HEK293 (cell line): ENCODE results near the gene ORAI2.

Experiments used
- CTCF ChIA-PET: fragments of 350-600 bp; formaldehyde crosslinking; extraction: SDS; loops from one replicate; lab custom pipeline; 2021; ENCODE audit warnings: antibody characterized with exemption; lab: Yijun Ruan, JAX
- POLR2A ChIA-PET: fragments of 300-600 bp; formaldehyde crosslinking; extraction: SDS; loops from one replicate; lab custom pipeline; 2020; ENCODE audit warnings: antibody characterized with exemption, inconsistent platforms; lab: Yijun Ruan, JAX
- H3K27ac ChIP-seq: fragments of 200-500 bp; sonication (Bioruptor generic); 2 replicates; pipeline ENCODE4 v1.5.1; 2014; ENCODE audit warnings: low read depth, low read length, control low read depth, inconsistent platforms; ENCODE audit errors: extremely low read depth
- H3K36me3 ChIP-seq, 2 experiments: fragments of 200-500 bp in 1 of 2; sonication (Bioruptor generic) in 1 of 2; 1 replicate in 1 of 2; 2 replicates in 1 of 2; pipeline ENCODE4 v1.5.1; 2014 to 2017; ENCODE audit warnings: inconsistent platforms in 2 of 2, low read length in 2 of 2; ENCODE audit not compliant: control insufficient read depth in 2 of 2, insufficient read depth in 1 of 2
- H3K4me1 ChIP-seq: fragments of 200-500 bp; sonication (Bioruptor generic); 2 replicates; pipeline ENCODE4 v1.5.1; 2014; ENCODE audit warnings: mild to moderate bottlenecking, low read length, inconsistent platforms; ENCODE audit not compliant: control insufficient read depth, insufficient read depth
- H3K4me3 ChIP-seq: 2 replicates; pipeline ENCODE4 v1.5.1; 2011; ENCODE audit warnings: low read depth, mild to moderate bottlenecking, control low read depth, low read length, moderate library complexity
- H3K9me3 ChIP-seq: fragments of 200-500 bp; sonication (Bioruptor generic); 2 replicates; pipeline ENCODE4 v1.5.1; 2014; ENCODE audit warnings: low read depth, low read length, inconsistent platforms; ENCODE audit not compliant: control insufficient read depth, insufficient read depth
- GLI4 ChIP-seq: fragments of 450-650 bp; formaldehyde crosslinking; IDR thresholded peaks from 2 replicates; pipeline ENCODE4 v1.5.1; 2016; ENCODE audit warnings: missing biosample characterization, missing genetic modification characterization
- SP3 ChIP-seq: fragments of 450-650 bp; formaldehyde crosslinking; IDR thresholded peaks from 2 replicates; pipeline ENCODE4 v1.5.1; 2016; ENCODE audit warnings: missing biosample characterization, missing genetic modification characterization
- ZBTB8A ChIP-seq: fragments of 450-650 bp; formaldehyde crosslinking; IDR thresholded peaks from 2 replicates; pipeline ENCODE4 v1.5.1; 2016; ENCODE audit warnings: missing biosample characterization, missing genetic modification characterization
- ZNF121 ChIP-seq: fragments of 450-650 bp; formaldehyde crosslinking; IDR thresholded peaks from 2 replicates; pipeline ENCODE4 v1.5.1; 2016; ENCODE audit warnings: missing biosample characterization, missing genetic modification characterization
- ZNF561 ChIP-seq: fragments of 450-650 bp; IDR thresholded peaks from 2 replicates; pipeline ENCODE4 v1.5.1; 2018; ENCODE audit warnings: missing biosample characterization, missing genetic modification characterization, borderline replicate concordance
- ZNF654 ChIP-seq: fragments of 450-650 bp; formaldehyde crosslinking; IDR thresholded peaks from 2 replicates; pipeline ENCODE4 v1.5.1; 2016; ENCODE audit warnings: low read depth, missing biosample characterization, missing genetic modification characterization
- ZNF785 ChIP-seq: fragments of 450-650 bp; formaldehyde crosslinking; IDR thresholded peaks from 2 replicates; pipeline ENCODE4 v1.5.1; 2016; ENCODE audit warnings: missing biosample characterization, missing genetic modification characterization
- TF ChIP-seq, protein P1 (sequence below): fragments of 450-650 bp; formaldehyde crosslinking; IDR thresholded peaks from 2 replicates; pipeline ENCODE4 v1.5.1; 2016; ENCODE audit warnings: missing biosample characterization, missing genetic modification characterization, low read depth
- TF ChIP-seq, protein P2 (sequence below): fragments of 450-650 bp; formaldehyde crosslinking; IDR thresholded peaks from 2 replicates; pipeline ENCODE4 v1.5.1; 2016; ENCODE audit warnings: missing biosample characterization, missing genetic modification characterization
- TF ChIP-seq, protein P3 (sequence below): fragments of 450-650 bp; formaldehyde crosslinking; IDR thresholded peaks from 2 replicates; pipeline ENCODE4 v1.5.1; 2016; ENCODE audit warnings: missing biosample characterization, missing genetic modification characterization
- TF ChIP-seq, protein P4 (sequence below): fragments of 450-650 bp; IDR thresholded peaks from 2 replicates; pipeline ENCODE4 v1.5.1; 2018; ENCODE audit warnings: missing biosample characterization, mild to moderate bottlenecking, missing genetic modification characterization

Gene ORAI2

DNA sequence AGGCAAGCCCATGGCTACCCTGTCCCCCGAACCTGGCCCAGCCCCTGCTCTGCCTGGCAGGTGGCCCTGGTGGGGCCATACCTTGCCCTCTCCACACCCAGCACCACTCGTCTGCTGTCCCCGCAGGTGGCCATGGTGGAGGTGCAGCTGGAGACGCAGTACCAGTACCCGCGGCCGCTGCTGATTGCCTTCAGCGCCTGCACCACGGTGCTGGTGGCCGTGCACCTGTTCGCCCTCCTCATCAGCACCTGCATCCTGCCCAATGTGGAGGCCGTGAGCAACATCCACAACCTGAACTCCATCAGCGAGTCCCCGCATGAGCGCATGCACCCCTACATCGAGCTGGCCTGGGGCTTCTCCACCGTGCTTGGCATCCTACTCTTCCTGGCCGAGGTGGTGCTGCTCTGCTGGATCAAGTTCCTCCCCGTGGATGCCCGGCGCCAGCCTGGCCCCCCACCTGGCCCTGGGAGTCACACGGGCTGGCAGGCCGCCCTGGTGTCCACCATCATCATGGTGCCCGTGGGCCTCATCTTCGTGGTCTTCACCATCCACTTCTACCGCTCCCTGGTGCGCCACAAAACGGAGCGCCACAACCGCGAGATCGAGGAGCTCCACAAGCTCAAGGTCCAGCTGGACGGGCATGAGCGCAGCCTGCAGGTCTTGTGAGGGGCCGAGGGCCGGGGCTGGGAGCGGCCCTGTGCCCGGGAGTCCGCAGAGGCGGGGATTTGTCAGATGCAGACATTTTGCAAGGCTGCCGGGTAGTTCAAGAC, 13.2 kb downstream of the ORAI2 start:
- no peak overlapping the region for H3K4me3 ChIP-seq

DNA sequence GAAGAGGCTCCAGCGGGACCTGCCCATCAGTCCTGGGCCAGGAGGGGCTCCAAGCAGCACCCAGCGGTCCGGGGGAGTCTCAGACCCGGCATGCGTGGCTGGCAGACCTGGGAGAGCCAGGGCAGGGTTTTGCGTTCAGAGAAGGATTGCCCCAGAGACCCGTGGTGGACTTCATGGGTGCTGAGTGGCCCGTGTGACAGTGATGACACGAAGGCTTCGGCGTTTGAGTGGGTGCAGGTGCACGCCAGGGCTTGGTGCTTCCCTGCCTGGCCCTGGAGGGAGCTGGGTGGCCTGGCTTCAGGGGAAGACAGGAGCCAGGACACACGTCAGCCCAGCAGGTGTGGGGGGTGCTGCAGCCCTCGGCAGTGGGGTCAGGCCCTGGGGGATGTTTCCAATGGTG, 13.9 kb downstream of the ORAI2 start:
- Histone ChIP-seq H3K36me3 (peaks cover 0 to 18% of the 10 kb centered on the region in 2 experiments; a peak in 2 of 3 replicates), H3K4me1 (no peaks in the 10 kb centered on the region), H3K4me3 (no peak overlapping the region), H3K9me3 (no peaks in the 10 kb centered on the region), H3K27ac (no peak overlapping the region)
- CTCF ChIA-PET, result no interaction called here
- POLR2A ChIA-PET, result interaction anchor here (1.1 kb wide), 1 partner anchor 10 kb away, joined by 3 read pairs; no protein-coding TSS in a partner anchor
- TF ChIP-seq ZBTB8A (tag by site-specific recombination), result no peak

More for the DNA sequence above, 13.2 kb downstream of the ORAI2 start:
- POLR2A ChIA-PET, result no interaction called here
- Histone ChIP-seq H3K36me3 (peaks cover 0 to 21% of the 10 kb centered on the region in 2 experiments; a peak in 2 of 3 replicates), H3K9me3 (no peaks in the 10 kb centered on the region), H3K4me1 (no peaks in the 10 kb centered on the region), H3K27ac (no peak overlapping the region)
- TF ChIP-seq, protein P1, sequence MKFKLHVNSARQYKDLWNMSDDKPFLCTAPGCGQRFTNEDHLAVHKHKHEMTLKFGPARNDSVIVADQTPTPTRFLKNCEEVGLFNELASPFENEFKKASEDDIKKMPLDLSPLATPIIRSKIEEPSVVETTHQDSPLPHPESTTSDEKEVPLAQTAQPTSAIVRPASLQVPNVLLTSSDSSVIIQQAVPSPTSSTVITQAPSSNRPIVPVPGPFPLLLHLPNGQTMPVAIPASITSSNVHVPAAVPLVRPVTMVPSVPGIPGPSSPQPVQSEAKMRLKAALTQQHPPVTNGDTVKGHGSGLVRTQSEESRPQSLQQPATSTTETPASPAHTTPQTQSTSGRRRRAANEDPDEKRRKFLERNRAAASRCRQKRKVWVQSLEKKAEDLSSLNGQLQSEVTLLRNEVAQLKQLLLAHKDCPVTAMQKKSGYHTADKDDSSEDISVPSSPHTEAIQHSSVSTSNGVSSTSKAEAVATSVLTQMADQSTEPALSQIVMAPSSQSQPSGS, result no peak
- TF ChIP-seq, protein P2, sequence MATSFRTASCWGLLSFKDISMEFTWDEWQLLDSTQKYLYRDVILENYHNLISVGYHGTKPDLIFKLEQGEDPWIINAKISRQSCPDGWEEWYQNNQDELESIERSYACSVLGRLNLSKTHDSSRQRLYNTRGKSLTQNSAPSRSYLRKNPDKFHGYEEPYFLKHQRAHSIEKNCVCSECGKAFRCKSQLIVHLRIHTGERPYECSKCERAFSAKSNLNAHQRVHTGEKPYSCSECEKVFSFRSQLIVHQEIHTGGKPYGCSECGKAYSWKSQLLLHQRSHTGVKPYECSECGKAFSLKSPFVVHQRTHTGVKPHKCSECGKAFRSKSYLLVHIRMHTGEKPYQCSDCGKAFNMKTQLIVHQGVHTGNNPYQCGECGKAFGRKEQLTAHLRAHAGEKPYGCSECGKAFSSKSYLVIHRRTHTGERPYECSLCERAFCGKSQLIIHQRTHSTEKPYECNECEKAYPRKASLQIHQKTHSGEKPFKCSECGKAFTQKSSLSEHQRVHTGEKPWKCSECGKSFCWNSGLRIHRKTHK (tag by site-specific recombination), result no peak
- no peak for TF ChIP-seq ZBTB8A (tag by site-specific recombination)
- TF ChIP-seq ZNF785 (tag by site-specific recombination), result no peak
- TF ChIP-seq, protein P3, sequence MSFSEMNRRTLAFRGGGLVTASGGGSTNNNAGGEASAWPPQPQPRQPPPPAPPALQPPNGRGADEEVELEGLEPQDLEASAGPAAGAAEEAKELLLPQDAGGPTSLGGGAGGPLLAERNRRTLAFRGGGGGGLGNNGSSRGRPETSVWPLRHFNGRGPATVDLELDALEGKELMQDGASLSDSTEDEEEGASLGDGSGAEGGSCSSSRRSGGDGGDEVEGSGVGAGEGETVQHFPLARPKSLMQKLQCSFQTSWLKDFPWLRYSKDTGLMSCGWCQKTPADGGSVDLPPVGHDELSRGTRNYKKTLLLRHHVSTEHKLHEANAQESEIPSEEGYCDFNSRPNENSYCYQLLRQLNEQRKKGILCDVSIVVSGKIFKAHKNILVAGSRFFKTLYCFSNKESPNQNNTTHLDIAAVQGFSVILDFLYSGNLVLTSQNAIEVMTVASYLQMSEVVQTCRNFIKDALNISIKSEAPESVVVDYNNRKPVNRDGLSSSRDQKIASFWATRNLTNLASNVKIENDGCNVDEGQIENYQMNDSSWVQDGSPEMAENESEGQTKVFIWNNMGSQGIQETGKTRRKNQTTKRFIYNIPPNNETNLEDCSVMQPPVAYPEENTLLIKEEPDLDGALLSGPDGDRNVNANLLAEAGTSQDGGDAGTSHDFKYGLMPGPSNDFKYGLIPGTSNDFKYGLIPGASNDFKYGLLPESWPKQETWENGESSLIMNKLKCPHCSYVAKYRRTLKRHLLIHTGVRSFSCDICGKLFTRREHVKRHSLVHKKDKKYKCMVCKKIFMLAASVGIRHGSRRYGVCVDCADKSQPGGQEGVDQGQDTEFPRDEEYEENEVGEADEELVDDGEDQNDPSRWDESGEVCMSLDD (tag by site-specific recombination), result no peak
- TF ChIP-seq SP3 (tag by site-specific recombination), result no peak
- TF ChIP-seq, protein P4, sequence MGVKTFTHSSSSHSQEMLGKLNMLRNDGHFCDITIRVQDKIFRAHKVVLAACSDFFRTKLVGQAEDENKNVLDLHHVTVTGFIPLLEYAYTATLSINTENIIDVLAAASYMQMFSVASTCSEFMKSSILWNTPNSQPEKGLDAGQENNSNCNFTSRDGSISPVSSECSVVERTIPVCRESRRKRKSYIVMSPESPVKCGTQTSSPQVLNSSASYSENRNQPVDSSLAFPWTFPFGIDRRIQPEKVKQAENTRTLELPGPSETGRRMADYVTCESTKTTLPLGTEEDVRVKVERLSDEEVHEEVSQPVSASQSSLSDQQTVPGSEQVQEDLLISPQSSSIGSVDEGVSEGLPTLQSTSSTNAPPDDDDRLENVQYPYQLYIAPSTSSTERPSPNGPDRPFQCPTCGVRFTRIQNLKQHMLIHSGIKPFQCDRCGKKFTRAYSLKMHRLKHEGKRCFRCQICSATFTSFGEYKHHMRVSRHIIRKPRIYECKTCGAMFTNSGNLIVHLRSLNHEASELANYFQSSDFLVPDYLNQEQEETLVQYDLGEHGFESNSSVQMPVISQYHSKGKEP, result no peak
- TF ChIP-seq ZNF561 (tag by site-specific recombination), result no peak
- no peak for TF ChIP-seq GLI4 (tag by site-specific recombination)
- CTCF ChIA-PET, result no interaction called here

DNA sequence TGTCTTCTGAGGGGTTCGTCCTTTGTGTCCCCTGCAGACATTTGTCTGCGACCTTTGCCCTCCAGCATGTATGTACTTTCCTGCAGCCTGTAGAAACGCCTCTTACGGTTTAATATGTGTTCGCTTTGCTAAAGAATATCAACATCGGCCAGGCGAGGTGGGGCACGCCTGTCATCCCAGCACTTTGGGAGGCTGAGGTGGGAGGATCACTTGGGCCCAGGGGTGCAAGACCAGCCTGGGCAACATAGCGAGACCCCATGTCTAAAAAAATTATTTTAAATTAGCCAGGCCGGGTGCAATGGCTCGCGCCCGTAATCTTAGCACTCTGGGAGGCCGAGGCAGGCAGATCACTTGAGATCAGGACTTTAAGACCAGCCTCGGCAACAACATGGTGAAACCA, 15.8 kb downstream of the ORAI2 start:
- TF ChIP-seq ZNF654 (tag by site-specific recombination) (no peak), ZNF121 (tag by site-specific recombination) (0 out of 2 replicates have a peak, but pooled peaks have one; percentile 22)
- H3K9me3 ChIP-seq, result no peaks in the 10 kb centered on the region
- no peak overlapping the region for H3K4me3 ChIP-seq
- CTCF ChIA-PET, result interaction anchor here (0.7 kb wide), 2 partner anchors 37 to 42 kb away, joined by 3 read pairs; no protein-coding TSS in a partner anchor
- POLR2A ChIA-PET, result no interaction called here
- no peak overlapping the region for H3K27ac ChIP-seq
- H3K4me1 ChIP-seq, result no peaks in the 10 kb centered on the region
- peaks cover 0 to 18% of the 10 kb centered on the region in 2 experiments; a peak in 1 of 3 replicates for H3K36me3 ChIP-seq
